ENCODE results near the gene ARHGEF40.
"Not testable (repeated sequence)": the region's sequence is repeated elsewhere in the genome, so short reads cannot be mapped to it uniquely, and the experiment has no call there.

ARHGEF40 gene

GRCh38 chr14:21039585-21040369 lies 30.3 kb upstream of the ARHGEF40 start:
- peak; percentile 73 for DNase-seq (ENCODE audit: low spot score)

- DNase-seq (ENCODE audit: low spot score): no peak
These were observed 29.7 kb upstream of the ARHGEF40 start for GRCh38 chr14:21040370-21040925.

GRCh38 chr14:21040941-21041340 lies 29.2 kb upstream of the ARHGEF40 start:
- DNase-seq (ENCODE audit: low spot score): not testable (repeated sequence)

- no peak for DNase-seq (ENCODE audit: low spot score)
These were observed 28.2 kb upstream of the ARHGEF40 start, which contains the start of gene RNASE7 for GRCh38 chr14:21041676-21042433. RNASE7 (plus strand) TSS chr14:21042362; CDS start chr14:21042993, 631 bp downstream.

GRCh38 chr14:21042918-21043317 lies 27.2 kb upstream of the ARHGEF40 start:
- DNase-seq (ENCODE audit: low spot score): no peak

- no peak for DNase-seq (ENCODE audit: low spot score)
These were observed 26.6 kb upstream of the ARHGEF40 start for GRCh38 chr14:21043387-21043973.

GRCh38 chr14:21043974-21044618 lies 26.0 kb upstream of the ARHGEF40 start:
- no peak for DNase-seq (ENCODE audit: low spot score)

- no peak for DNase-seq (ENCODE audit: low spot score)
These were observed 22.7 kb upstream of the ARHGEF40 start for GRCh38 chr14:21047378-21047781.

- no peak for DNase-seq (ENCODE audit: low spot score)
These were observed 21.5 kb upstream of the ARHGEF40 start for GRCh38 chr14:21048638-21049037.

- DNase-seq (ENCODE audit: low spot score): no peak
These were observed 20.8 kb upstream of the ARHGEF40 start for GRCh38 chr14:21049271-21049673.

- DNase-seq (ENCODE audit: low spot score): no peak
These were observed 19.5 kb upstream of the ARHGEF40 start for GRCh38 chr14:21050597-21050996.

- DNase-seq (ENCODE audit: low spot score): no peak
These were observed 16.7 kb upstream of the ARHGEF40 start for GRCh38 chr14:21053184-21054122.

- no peak for DNase-seq (ENCODE audit: low spot score)
These were observed 15.9 kb upstream of the ARHGEF40 start for GRCh38 chr14:21054123-21054767.

- DNase-seq (ENCODE audit: low spot score): no peak
These were observed 15.3 kb upstream of the ARHGEF40 start for GRCh38 chr14:21054768-21055145.

GRCh38 chr14:21055432-21056117 lies 14.5 kb upstream of the ARHGEF40 start:
- no peak for DNase-seq (ENCODE audit: low spot score)

- no peak for DNase-seq (ENCODE audit: low spot score)
These were observed 13.5 kb upstream of the ARHGEF40 start for GRCh38 chr14:21056520-21057163.

GRCh38 chr14:21057803-21058675 lies 12.1 kb upstream of the ARHGEF40 start, which contains the start of gene RNASE8:
RNASE8 (plus strand) TSS chr14:21057822; CDS start chr14:21057893, 71 bp downstream.
- DNase-seq (ENCODE audit: low spot score): no peak

GRCh38 chr14:21058903-21059302 lies 11.2 kb upstream of the ARHGEF40 start:
- no peak for DNase-seq (ENCODE audit: low spot score)
